GM23338 (cell line): Measurements from ENCODE around the gene MINDY1. TPM values are rescaled to one million over a fixed set of nuclear protein-coding genes. Genes with fewer than 3 reads are reported as not detected.
A peak's percentile ranks its signal among the peaks of the same experiment; 100 is the strongest.

Experiments used
- ATAC-seq: fragments of 200-7000 bp; cut with Tn5 transposase; 3 replicates; pipeline ENCODE4 v1.9.1; 2020
- DNase-seq: peaks from one replicate; pipeline ENCODE4 v3.0.0-alpha.2; 2015; ENCODE audit warnings: low spot score
- H2AFZ ChIP-seq: fragments of 200-600 bp; sonication (generic); 2 replicates; pipeline ENCODE4 v1.8.0; 2016; ENCODE audit warnings: antibody characterized with exemption, mild to moderate bottlenecking, moderate library complexity
- H3F3A ChIP-seq: fragments of 200-600 bp; sonication (generic); replicated peaks from 2 replicates; pipeline ENCODE4 v1.8.0; 2017; ENCODE audit warnings: antibody characterized with exemption, mixed run types, low read depth
- H3K27ac ChIP-seq: fragments of 200-600 bp; sonication (generic); 2 replicates; pipeline ENCODE4 v1.6.1; 2016; ENCODE audit warnings: low read depth
- H3K27me3 ChIP-seq: fragments of 200-600 bp; sonication (generic); 2 replicates; pipeline ENCODE4 v1.8.0; 2016; ENCODE audit warnings: mild to moderate bottlenecking, mixed run types, moderate library complexity; ENCODE audit not compliant: insufficient read depth
- H3K36me3 ChIP-seq: fragments of 200-600 bp; sonication (generic); 2 replicates; pipeline ENCODE4 v1.8.0; 2016; ENCODE audit warnings: mild to moderate bottlenecking; ENCODE audit not compliant: insufficient read depth
- H3K4me1 ChIP-seq: fragments of 200-600 bp; sonication (generic); 2 replicates; pipeline ENCODE4 v1.8.0; 2016; ENCODE audit warnings: mild to moderate bottlenecking, moderate library complexity; ENCODE audit not compliant: insufficient read depth
- H3K4me2 ChIP-seq: fragments of 200-600 bp; sonication (generic); 2 replicates; pipeline ENCODE4 v1.7.1; 2017; ENCODE audit warnings: mixed run types
- H3K4me3 ChIP-seq: fragments of 200-600 bp; sonication (generic); 2 replicates; pipeline ENCODE4 v1.6.1; 2016; ENCODE audit warnings: mixed run types
- H3K79me2 ChIP-seq: fragments of 200-600 bp; sonication (generic); replicated peaks from 2 replicates; pipeline ENCODE4 v1.8.0; 2017; ENCODE audit warnings: mild to moderate bottlenecking; ENCODE audit not compliant: insufficient read depth
- H3K9me2 ChIP-seq: fragments of 200-600 bp; sonication (generic); 2 replicates; pipeline ENCODE4 v1.8.0; 2017; ENCODE audit not compliant: insufficient read depth
- H4K20me1 ChIP-seq: fragments of 200-600 bp; sonication (generic); replicated peaks from 2 replicates; pipeline ENCODE4 v1.8.0; 2017; ENCODE audit warnings: mild to moderate bottlenecking; ENCODE audit not compliant: insufficient read depth
- H3K27ac Mint-ChIP-seq: 2 replicates; pipeline ENCODE4 v1.8.0; 2020; ENCODE audit warnings: inconsistent platforms, mild to moderate bottlenecking, moderate library complexity, mixed read lengths
- H3K27me3 Mint-ChIP-seq: 3 replicates; pipeline ENCODE4 v1.8.0; 2022; ENCODE audit warnings: low read depth, mild to moderate bottlenecking, moderate library complexity, mixed read lengths, inconsistent platforms; ENCODE audit not compliant: insufficient read depth, poor library complexity
- H3K36me3 Mint-ChIP-seq: 3 replicates; pipeline ENCODE4 v1.8.0; 2021; ENCODE audit warnings: low read depth, mild to moderate bottlenecking, inconsistent platforms, moderate library complexity, mixed read lengths
- H3K4me1 Mint-ChIP-seq: 3 replicates; pipeline ENCODE4 v1.8.0; 2020; ENCODE audit warnings: mild to moderate bottlenecking, inconsistent platforms, mixed read lengths
- H3K4me3 Mint-ChIP-seq: 3 replicates; pipeline ENCODE4 v1.8.0; 2021; ENCODE audit warnings: moderate library complexity, mild to moderate bottlenecking, inconsistent platforms, mixed read lengths
- H3K9me3 Mint-ChIP-seq: 3 replicates; pipeline ENCODE4 v1.8.0; 2020; ENCODE audit warnings: moderate library complexity, mild to moderate bottlenecking, inconsistent platforms, mixed read lengths
- CREB1 ChIP-seq: fragments of 250-450 bp; sonication (Bioruptor Pico); IDR thresholded peaks from 2 replicates; pipeline ENCODE4 v1.5.0; 2020; ENCODE audit warnings: low read depth, mild to moderate bottlenecking, moderate library complexity
- EZH2phosphoT487 ChIP-seq: fragments of 200-600 bp; sonication (generic); IDR thresholded peaks from one replicate; pipeline ENCODE4 v1.8.1; 2018; ENCODE audit warnings: antibody characterized with exemption; ENCODE audit not compliant: unreplicated experiment
- POLR2AphosphoS5 ChIP-seq: IDR thresholded peaks from 2 replicates; pipeline ENCODE4 v1.6.1; 2016; ENCODE audit warnings: antibody characterized with exemption, low read depth
- STAT1 ChIP-seq: IDR thresholded peaks from one replicate; pipeline ENCODE4 v1.6.1; 2016; ENCODE audit warnings: antibody characterized with exemption; ENCODE audit not compliant: unreplicated experiment
- polyA plus RNA-seq: library from polyadenylated mRNA; unstranded; fragments of >200 nt; fragmentation: Nextera tagmentation; extraction: Ambion mirVana; gene quantifications from 2 replicates; pipeline ENCODE4 v1.2.1, GENCODE V29; 2016
- total RNA-seq: library from RNA; depleted of rRNA; stranded (reverse); fragments of >200 nt; shearing (Covaris generic); gene quantifications from 2 replicates; pipeline ENCODE4 v1.2.3, GENCODE V29; 2014
- TF ChIP-seq, protein P1 (sequence below): fragments of 250-450 bp; sonication (Bioruptor Pico); IDR thresholded peaks from 2 replicates; pipeline ENCODE4 v1.5.0; 2020; ENCODE audit warnings: mild to moderate bottlenecking, moderate library complexity
- TF ChIP-seq, protein P2 (sequence below): IDR thresholded peaks from 2 replicates; pipeline ENCODE4 v1.6.1; 2016; ENCODE audit warnings: antibody characterized with exemption
- TF ChIP-seq, protein P3 (sequence below): IDR thresholded peaks from one replicate; pipeline ENCODE4 v1.6.1; 2018; ENCODE audit warnings: antibody characterized with exemption; ENCODE audit not compliant: unreplicated experiment

The MINDY1 gene
- total and polyA plus RNA-seq, 2 experiments from 2014 or later = 4.5 to 10.3 TPM

DNA sequence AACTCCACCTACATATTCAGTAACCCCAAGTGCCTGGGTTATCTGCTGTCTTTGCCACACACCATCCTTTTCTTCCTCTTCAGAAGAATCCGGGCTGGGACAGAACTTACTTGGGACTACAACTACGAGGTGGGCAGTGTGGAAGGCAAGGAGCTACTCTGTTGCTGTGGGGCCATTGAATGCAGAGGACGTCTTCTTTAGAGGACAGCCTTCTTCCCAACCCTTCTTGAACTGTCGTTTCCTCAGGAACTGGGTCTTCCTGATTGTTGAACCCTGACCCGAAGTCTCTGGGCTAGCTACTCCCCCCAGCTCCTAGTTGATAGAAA lies 42.6 kb downstream of the MINDY1 start (continued):
- TF ChIP-seq, protein P1, sequence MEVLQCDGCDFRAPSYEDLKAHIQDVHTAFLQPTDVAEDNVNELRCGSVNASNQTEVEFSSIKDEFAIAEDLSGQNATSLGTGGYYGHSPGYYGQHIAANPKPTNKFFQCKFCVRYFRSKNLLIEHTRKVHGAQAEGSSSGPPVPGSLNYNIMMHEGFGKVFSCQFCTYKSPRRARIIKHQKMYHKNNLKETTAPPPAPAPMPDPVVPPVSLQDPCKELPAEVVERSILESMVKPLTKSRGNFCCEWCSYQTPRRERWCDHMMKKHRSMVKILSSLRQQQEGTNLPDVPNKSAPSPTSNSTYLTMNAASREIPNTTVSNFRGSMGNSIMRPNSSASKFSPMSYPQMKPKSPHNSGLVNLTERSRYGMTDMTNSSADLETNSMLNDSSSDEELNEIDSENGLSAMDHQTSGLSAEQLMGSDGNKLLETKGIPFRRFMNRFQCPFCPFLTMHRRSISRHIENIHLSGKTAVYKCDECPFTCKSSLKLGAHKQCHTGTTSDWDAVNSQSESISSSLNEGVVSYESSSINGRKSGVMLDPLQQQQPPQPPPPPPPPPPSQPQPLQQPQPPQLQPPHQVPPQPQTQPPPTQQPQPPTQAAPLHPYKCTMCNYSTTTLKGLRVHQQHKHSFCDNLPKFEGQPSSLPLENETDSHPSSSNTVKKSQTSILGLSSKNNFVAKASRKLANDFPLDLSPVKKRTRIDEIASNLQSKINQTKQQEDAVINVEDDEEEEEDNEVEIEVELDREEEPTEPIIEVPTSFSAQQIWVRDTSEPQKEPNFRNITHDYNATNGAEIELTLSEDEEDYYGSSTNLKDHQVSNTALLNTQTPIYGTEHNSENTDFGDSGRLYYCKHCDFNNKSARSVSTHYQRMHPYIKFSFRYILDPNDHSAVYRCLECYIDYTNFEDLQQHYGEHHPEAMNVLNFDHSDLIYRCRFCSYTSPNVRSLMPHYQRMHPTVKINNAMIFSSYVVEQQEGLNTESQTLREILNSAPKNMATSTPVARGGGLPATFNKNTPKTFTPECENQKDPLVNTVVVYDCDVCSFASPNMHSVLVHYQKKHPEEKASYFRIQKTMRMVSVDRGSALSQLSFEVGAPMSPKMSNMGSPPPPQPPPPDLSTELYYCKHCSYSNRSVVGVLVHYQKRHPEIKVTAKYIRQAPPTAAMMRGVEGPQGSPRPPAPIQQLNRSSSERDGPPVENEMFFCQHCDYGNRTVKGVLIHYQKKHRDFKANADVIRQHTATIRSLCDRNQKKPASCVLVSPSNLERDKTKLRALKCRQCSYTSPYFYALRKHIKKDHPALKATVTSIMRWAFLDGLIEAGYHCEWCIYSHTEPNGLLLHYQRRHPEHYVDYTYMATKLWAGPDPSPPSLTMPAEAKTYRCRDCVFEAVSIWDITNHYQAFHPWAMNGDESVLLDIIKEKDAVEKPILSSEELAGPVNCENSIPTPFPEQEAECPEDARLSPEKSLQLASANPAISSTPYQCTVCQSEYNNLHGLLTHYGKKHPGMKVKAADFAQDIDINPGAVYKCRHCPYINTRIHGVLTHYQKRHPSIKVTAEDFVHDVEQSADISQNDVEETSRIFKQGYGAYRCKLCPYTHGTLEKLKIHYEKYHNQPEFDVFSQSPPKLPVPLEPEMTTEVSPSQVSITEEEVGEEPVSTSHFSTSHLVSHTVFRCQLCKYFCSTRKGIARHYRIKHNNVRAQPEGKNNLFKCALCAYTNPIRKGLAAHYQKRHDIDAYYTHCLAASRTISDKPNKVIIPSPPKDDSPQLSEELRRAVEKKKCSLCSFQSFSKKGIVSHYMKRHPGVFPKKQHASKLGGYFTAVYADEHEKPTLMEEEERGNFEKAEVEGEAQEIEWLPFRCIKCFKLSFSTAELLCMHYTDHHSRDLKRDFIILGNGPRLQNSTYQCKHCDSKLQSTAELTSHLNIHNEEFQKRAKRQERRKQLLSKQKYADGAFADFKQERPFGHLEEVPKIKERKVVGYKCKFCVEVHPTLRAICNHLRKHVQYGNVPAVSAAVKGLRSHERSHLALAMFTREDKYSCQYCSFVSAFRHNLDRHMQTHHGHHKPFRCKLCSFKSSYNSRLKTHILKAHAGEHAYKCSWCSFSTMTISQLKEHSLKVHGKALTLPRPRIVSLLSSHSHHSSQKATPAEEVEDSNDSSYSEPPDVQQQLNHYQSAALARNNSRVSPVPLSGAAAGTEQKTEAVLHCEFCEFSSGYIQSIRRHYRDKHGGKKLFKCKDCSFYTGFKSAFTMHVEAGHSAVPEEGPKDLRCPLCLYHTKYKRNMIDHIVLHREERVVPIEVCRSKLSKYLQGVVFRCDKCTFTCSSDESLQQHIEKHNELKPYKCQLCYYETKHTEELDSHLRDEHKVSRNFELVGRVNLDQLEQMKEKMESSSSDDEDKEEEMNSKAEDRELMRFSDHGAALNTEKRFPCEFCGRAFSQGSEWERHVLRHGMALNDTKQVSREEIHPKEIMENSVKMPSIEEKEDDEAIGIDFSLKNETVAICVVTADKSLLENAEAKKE (CRISPR knock-in tag) = no peak
- TF ChIP-seq POLR2AphosphoS5 = no peak

DNA sequence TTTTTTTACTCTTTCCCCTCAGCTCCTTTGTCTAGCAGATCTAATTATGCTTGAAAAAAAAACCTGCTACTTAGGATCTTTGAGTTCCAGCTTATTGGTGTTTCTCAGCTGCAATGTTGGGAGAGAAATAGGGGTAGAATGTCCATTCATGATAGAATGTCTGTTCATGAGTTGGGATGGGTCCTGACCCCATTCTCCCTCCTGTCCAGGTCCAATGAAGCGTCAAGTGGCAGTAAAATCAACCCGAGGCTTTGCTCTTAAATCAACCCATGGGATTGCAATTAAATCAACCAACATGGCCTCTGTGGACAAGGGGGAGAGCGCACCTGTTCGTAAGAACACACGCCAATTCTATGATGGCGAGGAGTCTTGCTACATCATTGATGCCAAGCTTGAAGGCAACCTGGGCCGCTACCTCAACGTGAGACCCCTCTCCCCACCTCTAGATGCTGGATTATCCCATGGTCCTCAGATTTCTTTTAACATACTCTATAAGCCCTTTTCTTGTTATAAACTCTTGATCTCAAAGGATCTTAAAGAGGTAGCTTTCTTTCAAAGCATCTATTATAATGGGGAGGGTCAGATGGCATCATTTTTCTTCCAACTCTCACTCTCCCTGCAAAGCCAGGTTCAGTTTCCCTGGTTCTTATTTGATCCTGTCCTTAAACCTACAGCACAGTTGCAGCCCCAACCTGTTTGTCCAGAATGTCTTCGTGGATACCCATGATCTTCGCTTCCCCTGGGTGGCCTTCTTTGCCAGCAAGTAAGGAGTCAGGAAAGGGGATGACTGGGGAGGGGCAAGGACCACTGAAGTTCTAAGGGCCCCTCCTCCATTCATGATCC lies 43.2 kb downstream of the MINDY1 start:
- peaks cover 12% of the 10 kb centered on the region for H3K27me3 Mint-ChIP-seq
- Histone ChIP-seq H3K27me3 (no peaks in the 10 kb centered on the region), H3K9me2 (no peaks in the 10 kb centered on the region), H4K20me1 (peaks cover 11% of the 10 kb centered on the region), H3K79me2 (peaks cover 3% of the 10 kb centered on the region; the same call in 1 of the 2 replicates), H3K36me3 (peaks cover 64% of the 10 kb centered on the region), H3F3A (peaks cover 30% of the 10 kb centered on the region), H3K27ac (peak overlapping the region; percentile 66; the same call in 1 of the 2 replicates), H2AFZ (no peak overlapping the region), H3K4me1 (no peaks in the 10 kb centered on the region; the same call in 1 of the 2 replicates), H3K4me3 (no peak overlapping the region), H3K4me2 (no peak overlapping the region)
- no peaks in the 10 kb centered on the region; the same call in 2 of the 3 replicates for H3K9me3 Mint-ChIP-seq
- no peak overlapping the region for H3K27ac Mint-ChIP-seq
- no peak overlapping the region for H3K4me3 Mint-ChIP-seq
- H3K36me3 Mint-ChIP-seq = peaks cover 97% of the 10 kb centered on the region
- DNase-seq (no peak), ATAC-seq (no peak)
- peaks cover 4% of the 10 kb centered on the region; the same call in 1 of the 3 replicates for H3K4me1 Mint-ChIP-seq
- TF ChIP-seq EZH2phosphoT487 = no peak
- TF ChIP-seq STAT1 = no peak
- TF ChIP-seq, protein P2, sequence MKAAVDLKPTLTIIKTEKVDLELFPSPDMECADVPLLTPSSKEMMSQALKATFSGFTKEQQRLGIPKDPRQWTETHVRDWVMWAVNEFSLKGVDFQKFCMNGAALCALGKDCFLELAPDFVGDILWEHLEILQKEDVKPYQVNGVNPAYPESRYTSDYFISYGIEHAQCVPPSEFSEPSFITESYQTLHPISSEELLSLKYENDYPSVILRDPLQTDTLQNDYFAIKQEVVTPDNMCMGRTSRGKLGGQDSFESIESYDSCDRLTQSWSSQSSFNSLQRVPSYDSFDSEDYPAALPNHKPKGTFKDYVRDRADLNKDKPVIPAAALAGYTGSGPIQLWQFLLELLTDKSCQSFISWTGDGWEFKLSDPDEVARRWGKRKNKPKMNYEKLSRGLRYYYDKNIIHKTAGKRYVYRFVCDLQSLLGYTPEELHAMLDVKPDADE = no peak
- no peak for TF ChIP-seq CREB1
- TF ChIP-seq, protein P3, sequence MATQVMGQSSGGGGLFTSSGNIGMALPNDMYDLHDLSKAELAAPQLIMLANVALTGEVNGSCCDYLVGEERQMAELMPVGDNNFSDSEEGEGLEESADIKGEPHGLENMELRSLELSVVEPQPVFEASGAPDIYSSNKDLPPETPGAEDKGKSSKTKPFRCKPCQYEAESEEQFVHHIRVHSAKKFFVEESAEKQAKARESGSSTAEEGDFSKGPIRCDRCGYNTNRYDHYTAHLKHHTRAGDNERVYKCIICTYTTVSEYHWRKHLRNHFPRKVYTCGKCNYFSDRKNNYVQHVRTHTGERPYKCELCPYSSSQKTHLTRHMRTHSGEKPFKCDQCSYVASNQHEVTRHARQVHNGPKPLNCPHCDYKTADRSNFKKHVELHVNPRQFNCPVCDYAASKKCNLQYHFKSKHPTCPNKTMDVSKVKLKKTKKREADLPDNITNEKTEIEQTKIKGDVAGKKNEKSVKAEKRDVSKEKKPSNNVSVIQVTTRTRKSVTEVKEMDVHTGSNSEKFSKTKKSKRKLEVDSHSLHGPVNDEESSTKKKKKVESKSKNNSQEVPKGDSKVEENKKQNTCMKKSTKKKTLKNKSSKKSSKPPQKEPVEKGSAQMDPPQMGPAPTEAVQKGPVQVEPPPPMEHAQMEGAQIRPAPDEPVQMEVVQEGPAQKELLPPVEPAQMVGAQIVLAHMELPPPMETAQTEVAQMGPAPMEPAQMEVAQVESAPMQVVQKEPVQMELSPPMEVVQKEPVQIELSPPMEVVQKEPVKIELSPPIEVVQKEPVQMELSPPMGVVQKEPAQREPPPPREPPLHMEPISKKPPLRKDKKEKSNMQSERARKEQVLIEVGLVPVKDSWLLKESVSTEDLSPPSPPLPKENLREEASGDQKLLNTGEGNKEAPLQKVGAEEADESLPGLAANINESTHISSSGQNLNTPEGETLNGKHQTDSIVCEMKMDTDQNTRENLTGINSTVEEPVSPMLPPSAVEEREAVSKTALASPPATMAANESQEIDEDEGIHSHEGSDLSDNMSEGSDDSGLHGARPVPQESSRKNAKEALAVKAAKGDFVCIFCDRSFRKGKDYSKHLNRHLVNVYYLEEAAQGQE = no peak
